ENCODE data around the gene TBXT.

Gene TBXT

DNA sequence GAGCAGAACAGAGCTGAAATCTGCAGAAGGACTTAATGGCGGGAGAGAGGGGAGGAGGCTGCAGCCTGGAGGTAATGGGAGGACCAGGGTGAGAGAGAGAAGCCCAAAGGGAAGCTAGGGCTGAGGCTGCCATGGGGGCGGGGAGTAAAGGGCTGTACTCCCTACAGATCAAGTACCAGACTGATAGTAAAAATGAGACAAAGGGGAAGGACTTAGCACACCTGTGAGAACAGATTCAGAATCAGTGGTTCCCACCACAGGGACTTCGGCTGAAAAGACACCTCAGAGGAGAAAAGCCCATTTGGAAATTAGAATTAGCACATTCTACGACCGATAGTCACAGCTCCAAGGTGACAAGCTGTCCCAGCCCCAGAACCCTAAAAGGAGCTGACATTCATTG lies 6.4 kb upstream of the TBXT start:
- TF ChIP-seq, protein P1, sequence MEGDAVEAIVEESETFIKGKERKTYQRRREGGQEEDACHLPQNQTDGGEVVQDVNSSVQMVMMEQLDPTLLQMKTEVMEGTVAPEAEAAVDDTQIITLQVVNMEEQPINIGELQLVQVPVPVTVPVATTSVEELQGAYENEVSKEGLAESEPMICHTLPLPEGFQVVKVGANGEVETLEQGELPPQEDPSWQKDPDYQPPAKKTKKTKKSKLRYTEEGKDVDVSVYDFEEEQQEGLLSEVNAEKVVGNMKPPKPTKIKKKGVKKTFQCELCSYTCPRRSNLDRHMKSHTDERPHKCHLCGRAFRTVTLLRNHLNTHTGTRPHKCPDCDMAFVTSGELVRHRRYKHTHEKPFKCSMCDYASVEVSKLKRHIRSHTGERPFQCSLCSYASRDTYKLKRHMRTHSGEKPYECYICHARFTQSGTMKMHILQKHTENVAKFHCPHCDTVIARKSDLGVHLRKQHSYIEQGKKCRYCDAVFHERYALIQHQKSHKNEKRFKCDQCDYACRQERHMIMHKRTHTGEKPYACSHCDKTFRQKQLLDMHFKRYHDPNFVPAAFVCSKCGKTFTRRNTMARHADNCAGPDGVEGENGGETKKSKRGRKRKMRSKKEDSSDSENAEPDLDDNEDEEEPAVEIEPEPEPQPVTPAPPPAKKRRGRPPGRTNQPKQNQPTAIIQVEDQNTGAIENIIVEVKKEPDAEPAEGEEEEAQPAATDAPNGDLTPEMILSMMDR (IDR thresholded peaks at IDR 0.05; ENCODE audit: low read depth, low read length, missing control alignments), result no peak
- Histone ChIP-seq H3K4me3 (ENCODE audit: low read depth, low read length) (no peak overlapping the region), H3K27me3 (replicated peaks) (peaks cover 35% of the 10 kb centered on the region), H3K36me3 (replicated peaks) (no peaks in the 10 kb centered on the region), H3K27ac (no peak overlapping the region)
- DNase-seq, result no peak
- in situ Hi-C loops (cut with HindIII; ENCODE audit: low pct_ligation_motif_present, low sequenced_read_pairs), result no loop called here

DNA sequence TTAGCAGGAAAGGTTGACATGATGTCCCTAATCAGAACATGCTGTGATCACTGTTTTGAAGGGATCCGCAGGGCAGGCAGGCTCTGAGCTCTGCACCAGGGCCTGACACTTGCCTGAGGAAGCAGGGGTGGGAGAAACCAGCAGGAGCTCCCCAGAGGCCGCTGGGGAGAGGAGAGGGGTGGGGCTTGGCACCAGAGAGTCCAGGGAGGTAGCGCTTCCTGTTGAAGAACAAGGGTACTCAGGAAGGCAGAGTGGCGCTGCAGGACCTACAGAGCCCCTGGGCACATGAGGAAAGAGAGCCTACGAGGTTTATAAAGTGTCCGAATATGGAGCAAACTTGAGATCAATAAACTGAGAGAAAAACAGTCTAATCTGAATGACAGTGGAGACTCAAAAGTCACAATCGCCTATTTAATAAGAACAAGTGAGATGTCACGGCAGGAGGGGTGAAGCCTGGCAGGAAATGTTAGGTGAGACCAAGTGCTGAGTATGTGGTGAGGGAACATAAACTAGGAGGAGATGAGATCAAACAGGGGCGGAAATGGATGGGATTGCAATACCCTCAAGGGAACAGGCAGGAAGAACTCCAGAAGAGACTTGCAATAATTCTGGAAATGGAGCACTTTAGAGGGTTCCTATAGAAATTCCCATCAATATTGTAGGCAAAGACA lies 5.8 kb upstream of the TBXT start:
- H3K4me3 ChIP-seq (ENCODE audit: low read depth, low read length), result no peak overlapping the region
- no peak for DNase-seq
- H3K27me3 ChIP-seq (replicated peaks), result peaks cover 41% of the 10 kb centered on the region
- TF ChIP-seq, protein P1 (IDR thresholded peaks at IDR 0.05; ENCODE audit: low read depth, low read length, missing control alignments), result no peak
- no peaks in the 10 kb centered on the region for H3K36me3 ChIP-seq (replicated peaks)
- in situ Hi-C loops (cut with HindIII; ENCODE audit: low pct_ligation_motif_present, low sequenced_read_pairs), result no loop called here
- H3K27ac ChIP-seq, result no peak overlapping the region

DNA sequence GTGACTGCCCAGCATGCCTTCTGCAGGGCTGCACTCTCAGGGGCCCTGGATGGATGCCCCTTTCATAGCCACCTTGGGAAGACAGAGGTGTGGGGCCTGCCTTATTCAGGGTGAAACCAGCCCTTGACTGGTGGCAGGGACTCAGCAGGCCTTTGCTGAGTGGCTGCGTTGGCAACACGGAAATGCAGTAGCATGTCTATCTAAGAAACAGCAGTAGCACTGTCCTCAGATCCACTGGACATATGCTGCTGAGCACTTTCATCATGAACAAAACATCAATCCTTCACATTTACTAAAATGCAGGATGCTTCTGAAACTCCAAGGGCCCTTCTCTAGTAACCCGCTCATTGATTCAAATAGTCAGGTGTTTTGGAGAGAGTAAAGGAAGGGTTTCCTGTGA lies 4.9 kb upstream of the TBXT start:
- TF ChIP-seq, protein P1 (IDR thresholded peaks at IDR 0.05; ENCODE audit: low read depth, low read length, missing control alignments), result no peak
- H3K36me3 ChIP-seq (replicated peaks), result no peaks in the 10 kb centered on the region
- peaks cover 48% of the 10 kb centered on the region for H3K27me3 ChIP-seq (replicated peaks)
- in situ Hi-C loops (cut with HindIII; ENCODE audit: low pct_ligation_motif_present, low sequenced_read_pairs), result no loop called here
- H3K4me3 ChIP-seq (ENCODE audit: low read depth, low read length), result no peak overlapping the region
- H3K27ac ChIP-seq, result no peak overlapping the region
- DNase-seq, result no peak

DNA sequence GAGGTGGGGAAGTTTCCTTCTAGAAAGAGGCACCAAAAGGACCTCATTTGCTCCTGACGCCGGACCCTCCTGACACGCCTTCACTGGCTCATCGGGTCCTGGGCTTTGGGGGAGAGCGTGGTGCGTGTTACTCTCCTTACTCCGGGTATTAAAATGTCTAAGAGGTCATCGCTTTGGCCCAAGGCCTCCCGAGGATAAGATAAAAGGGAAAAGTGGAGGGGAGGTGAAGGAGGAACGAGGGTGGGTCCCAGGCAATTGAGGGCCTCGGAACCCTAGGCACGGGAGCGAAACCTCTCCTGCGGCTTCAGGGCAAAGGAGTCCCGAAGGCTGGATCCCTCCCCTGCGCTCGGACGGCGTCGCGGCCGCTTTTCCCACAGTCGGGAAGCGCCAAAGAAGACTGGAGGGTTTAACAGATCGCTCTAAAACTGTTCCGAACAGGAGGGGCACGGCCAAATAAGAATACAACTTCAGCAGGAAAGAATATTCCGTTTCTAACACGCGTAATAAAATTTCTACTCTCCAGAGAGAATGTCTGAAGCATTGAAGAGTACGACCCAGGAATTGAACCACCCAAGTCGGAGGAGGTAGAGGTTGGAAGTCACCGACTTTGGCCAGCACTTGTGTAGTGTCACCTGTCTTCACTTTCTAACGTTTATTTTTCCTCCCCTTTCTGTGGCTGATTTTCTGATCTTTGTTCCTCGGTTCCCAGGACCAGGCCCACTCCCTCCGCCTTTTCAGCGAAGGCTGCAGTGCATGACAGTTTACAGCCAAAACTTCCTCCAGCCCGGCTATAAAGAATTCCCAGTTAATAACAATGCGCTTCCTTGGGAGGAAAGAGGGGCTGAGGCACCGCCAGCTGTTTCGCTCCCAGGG lies 2.1 kb upstream of the TBXT start:
- no peak for DNase-seq
- Histone ChIP-seq H3K27me3 (replicated peaks) (peaks cover 75% of the 10 kb centered on the region), H3K36me3 (replicated peaks) (no peaks in the 10 kb centered on the region), H3K27ac (no peak overlapping the region), H3K4me3 (ENCODE audit: low read depth, low read length) (no peak overlapping the region)
- in situ Hi-C loops (cut with HindIII; ENCODE audit: low pct_ligation_motif_present, low sequenced_read_pairs), result no loop called here
- TF ChIP-seq, protein P1 (IDR thresholded peaks at IDR 0.05; ENCODE audit: low read depth, low read length, missing control alignments), result no peak

DNA sequence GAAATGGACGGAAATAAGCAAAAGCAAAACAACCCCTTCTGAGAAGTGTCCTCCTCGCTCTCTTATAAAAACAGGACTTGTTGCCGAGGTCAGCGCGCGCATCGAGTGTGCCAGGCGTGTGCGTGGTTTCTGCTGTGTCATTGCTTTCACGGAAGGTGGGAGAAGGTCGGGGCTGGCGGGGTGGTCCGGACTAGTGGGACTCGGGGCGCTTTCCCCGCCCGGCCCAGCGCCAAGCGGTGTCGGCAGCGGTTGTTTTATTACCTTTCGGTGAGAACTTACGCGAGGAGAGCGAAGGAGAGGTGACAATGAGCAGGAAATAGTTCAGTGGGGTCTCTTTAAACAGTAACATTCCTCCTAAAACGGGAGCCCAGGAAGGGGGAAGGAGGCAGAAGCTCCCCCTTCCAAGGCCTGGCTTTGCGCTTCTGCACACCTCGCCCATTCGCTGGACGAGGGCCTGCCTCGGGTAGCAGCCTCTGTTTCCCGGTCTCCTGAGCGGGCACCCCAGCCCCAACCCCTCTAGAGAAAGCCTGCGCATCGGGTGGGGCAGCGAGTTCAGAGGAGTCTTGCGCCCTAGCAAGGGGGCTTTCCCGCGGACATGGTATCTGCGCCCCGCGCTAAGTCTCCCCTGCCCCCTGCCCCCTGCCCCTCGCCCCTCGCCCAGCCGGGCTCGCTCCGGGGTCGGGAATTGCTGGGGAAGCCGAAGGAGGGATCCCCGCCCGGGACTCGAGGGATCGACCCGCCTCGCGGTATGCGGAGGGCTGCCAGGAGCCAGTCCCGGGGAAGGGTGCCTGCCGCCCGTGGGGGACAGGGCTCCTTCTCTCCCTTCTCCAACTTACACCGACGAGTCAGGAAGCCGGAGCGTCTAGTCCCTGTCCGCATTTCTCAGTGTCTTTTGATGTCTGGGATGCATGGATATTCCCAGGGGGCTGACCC lies 1.2 kb upstream of the TBXT start:
- Histone ChIP-seq H3K27ac (no peak overlapping the region), H3K27me3 (replicated peaks) (peaks cover 78% of the 10 kb centered on the region), H3K4me3 (ENCODE audit: low read depth, low read length) (no peak overlapping the region), H3K36me3 (replicated peaks) (no peaks in the 10 kb centered on the region)
- in situ Hi-C loops (cut with HindIII; ENCODE audit: low pct_ligation_motif_present, low sequenced_read_pairs), result no loop called here
- no peak for DNase-seq
- TF ChIP-seq, protein P1 (IDR thresholded peaks at IDR 0.05; ENCODE audit: low read depth, low read length, missing control alignments), result no peak

All from brain microvascular endothelial cell (primary cell).